GM21737 (cell line): Measurements from ENCODE around the gene ZNF668.

ENCODE experiments used
- ATAC-seq: cut with Tn5 transposase; IDR thresholded peaks from one replicate; pipeline ENCODE4 v1.9.1; 2021; ENCODE audit warnings: mild to moderate bottlenecking, moderate library complexity; ENCODE audit not compliant: unreplicated experiment

Gene ZNF668

DNA sequence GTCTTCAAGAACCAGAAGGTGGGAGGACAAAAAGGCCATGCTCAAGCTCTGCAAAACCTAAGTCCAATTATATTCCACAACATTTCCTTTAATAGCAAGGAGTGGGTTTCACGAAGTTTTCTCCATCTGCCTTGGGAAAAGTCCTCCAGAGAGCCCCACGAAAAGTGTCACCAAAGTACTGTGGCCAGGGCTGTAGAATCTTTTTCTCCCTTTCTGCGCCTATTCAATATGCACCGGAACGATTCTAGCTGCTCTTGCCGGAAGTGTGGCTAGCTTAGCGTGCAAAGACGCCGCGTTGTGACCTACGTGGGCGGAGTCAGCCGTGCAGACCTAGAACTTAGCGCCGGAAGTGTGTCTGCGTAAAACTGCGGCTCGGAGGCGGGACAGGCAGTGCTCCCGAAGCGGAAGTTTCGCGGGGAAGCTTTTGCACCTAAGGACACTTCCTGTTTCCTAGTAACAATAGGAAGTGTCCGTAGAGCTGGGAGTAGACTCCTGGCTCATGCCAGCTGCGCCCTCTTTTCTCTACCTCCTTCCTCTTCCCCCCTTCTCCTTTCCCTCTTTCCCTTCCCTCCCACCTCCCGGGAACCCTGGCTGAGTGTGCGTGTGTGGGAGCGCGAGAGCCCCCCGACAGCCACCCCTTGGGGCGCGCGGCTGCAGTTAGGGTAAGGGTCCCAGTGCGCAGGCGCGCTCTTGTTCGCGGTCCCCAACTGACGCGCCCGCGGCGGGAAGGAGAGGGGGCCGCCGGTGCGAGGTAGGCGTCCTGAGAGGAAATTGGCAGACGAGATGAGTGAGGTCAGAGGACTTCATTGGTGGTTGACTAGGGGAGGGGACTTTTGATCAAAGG, at the start of gene ZNF668, which contains the start of gene ZNF646:
Gene ZNF668, minus strand, starts transcription at position 271 of the 844 bp plus-strand sequence. CDS start 9,781 bp downstream, outside the sequence.
Gene ZNF646, plus strand, starts transcription at position 453 of the 844 bp plus-strand sequence. CDS start 1,903 bp downstream, outside the sequence.
- ATAC-seq, result peak; percentile 69

GRCh38 chr16:31120129-31120528, 46.1 kb upstream of the ZNF668 start:
- ATAC-seq, result no peak

- no peak for ATAC-seq
Observed at GRCh38 chr16:31118223-31119155, 44.4 kb upstream of the ZNF668 start.

GRCh38 chr16:31117384-31118222, 43.6 kb upstream of the ZNF668 start, which contains the start of gene KAT8:
Gene KAT8 (plus strand): TSS chr16:31117664. CDS start chr16:31117682, 18 bp downstream.
- peak; percentile 86 for ATAC-seq

DNA sequence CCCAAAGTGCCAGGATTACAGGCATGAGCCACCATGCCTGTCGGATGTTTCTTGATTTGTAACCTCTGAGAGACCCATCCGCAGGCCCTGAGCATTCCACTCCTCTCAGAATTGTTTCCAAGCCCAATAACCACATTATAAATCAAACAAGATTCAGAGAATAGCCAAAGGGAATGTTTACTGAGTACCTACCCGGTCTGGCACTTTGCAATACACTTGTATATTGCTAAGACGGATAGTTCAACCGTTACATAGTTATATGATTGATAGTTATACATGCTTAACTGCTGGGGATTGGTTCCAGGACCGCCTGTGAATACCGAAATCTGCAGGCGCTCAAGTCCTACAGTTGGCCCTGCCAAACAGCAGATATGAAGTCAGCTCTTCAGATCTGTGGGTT, 40.4 kb upstream of the ZNF668 start:
- ATAC-seq, result no peak

DNA sequence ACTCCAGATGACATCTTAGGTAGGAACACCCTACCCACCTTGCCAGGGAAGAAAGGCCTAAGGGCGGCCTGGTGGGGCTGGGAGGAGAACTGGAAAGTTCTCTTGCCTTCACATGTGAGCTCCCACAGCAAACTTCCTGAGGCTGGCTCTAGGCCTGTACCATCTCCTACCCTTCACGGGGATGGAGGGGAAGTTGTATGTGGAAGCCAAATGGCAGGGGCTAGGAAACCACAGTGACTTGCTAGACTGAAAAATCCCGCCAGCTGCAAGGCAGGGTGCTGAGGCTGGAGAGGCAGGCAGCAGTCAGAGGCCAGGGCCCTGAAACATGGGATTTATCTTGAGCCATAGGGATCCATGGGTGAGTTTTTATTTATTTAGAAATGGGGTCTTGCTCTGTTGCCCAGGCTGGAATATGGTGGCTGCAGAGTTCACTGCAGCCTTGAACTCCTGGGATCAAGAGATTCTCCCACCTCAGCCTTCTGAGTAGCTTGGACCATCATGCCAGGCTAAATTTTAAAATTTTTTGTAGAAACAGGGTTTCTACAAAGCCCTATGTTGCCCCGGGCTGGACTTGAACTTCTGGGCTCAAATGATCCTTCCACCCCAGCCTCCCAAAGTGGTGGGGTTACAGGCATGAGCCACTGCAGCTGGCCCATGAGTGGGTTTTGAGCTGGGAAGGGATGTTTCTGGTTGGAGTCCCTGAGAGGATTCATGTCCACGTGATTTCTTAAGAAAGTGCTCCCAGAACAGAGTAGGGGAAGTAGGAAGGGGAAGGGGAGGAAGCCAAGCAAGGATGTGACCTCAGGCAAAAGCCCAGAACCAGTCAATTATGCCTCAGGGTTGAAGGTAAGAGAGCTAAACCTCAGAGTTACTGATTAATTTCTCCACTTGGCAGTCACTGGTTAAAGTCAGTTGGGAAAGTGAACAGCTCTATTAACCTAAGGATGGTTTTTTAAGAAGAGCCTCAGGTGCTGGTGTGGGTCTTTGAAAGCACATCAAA, 39.4 kb upstream of the ZNF668 start:
- no peak for ATAC-seq

GRCh38 chr16:31112711-31113110, 38.7 kb upstream of the ZNF668 start:
- no peak for ATAC-seq

GRCh38 chr16:31111881-31112466, 37.9 kb upstream of the ZNF668 start:
- ATAC-seq, result no peak

- ATAC-seq, result no peak
Observed at GRCh38 chr16:31110106-31111034, 36.3 kb upstream of the ZNF668 start.

GRCh38 chr16:31109622-31110021, 35.6 kb upstream of the ZNF668 start:
- no peak for ATAC-seq

GRCh38 chr16:31108794-31109558, 34.9 kb upstream of the ZNF668 start:
- no peak for ATAC-seq

DNA sequence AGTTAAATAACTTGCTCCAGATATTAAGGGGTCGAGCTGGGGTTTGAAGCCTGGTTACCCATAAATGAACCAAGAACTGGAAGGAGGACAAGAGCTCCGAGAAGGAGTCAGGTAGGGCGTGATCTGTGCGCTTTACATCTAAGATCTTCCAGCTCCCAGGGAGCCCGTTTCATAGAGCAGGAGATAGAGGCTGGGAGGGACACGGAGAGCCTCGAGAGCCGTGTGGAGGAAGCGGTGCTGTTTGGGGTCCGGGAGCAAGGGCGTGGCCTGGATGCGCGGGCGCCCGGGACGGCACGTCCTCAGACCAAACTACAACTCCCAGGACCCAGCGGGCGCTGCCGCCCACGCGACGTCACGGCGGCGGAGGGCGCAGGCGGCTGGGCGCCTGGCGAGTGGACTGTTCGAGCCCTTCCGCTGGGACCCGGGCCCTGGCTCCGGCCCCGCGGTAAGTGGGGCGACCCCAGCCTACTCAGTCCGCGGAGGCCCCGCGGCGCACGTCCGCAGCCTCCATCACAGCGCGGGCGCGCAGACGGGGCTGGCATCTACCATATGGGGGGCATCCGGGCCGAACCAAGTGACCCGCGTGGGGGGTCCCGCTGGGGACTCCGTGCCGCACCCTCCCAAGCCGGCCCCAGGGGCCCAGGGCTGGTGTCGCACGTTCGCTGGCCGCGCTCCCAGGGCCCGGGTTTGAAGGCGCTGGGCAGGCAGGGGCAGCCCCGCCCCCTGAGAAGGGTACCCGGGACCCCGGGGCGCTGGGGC, 34.2 kb upstream of the ZNF668 start, which contains the start of gene BCKDK:
Gene BCKDK, plus strand, starts transcription at position 352 of the 759 bp plus-strand sequence. CDS start 838 bp downstream, outside the sequence.
- ATAC-seq, result peak; percentile 82

DNA sequence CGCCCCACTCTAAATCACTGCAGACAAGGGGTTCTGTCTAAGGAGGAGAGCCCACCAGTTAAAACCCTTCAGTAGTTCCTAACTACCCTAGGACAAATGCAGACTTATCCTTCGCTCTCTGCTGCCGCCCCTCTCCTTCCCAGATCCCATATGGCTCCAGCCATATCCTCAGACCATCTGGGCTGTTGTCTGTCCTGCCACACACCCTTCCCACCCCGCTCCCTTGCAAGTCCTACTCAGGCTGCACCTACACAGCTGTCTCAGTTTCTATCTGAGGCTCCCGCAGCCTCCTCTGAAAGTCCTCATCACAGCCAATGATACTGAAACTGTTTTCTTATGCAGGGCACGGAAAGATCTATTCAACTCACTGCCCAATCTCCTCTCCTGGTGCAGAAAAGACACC, 33.4 kb upstream of the ZNF668 start:
- peak; percentile 41 for ATAC-seq

DNA sequence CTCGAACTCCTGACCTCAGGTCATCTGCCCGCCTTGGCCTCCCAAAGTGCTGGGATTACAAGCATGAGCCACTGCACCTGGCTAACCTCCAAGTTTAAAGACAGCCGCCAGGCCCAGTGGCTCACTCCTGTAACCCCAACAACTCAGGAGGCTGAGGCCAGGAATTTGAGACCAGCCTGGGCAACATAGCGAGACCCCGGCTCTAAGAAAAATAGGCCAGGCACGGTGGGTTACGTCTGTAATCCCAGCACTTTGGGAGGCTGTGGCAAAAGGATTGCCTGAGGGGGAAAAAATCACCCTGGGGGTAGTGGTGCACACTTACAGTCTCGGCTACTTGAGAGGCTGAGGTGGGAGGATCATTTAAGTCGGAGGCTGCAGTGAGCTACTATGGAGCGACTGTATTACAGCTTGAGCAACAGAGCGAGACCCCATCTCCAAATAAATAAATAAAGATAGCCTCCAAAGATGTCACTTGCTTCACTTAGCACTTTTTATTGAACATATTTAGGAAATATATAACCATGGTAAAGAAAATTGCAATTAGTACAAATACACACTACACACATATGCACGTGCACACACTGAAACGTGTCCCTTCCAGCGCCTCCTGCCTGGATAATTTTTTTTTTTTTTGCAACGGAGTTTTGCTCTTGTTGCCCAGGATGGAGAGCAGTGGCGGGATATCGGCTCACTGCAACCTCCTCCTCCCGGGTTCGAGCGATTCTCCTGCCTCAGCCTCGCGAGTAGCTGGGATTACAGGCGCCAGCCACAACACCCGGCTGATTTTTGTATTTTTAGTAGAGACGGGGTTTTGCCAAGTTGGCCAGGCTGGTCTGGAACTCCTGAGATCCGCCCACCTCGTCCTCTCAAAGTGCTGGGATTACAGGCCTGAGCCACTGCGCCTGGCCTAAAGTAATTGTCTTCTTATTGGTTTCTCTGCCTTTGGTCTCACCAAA, 32.7 kb upstream of the ZNF668 start:
- no peak for ATAC-seq

- no peak for ATAC-seq
Observed at GRCh38 chr16:31105677-31106213, 31.7 kb upstream of the ZNF668 start.
